Measurements from ENCODE around the gene TMCC3. TPM values are rescaled to one million over a fixed set of nuclear protein-coding genes. Genes with fewer than 3 reads are reported as not detected.

The TMCC3 gene
- total RNA-seq (14.7 TPM), polyA plus RNA-seq (ENCODE audit: insufficient read depth, low read depth, low replicate concordance) (6.7 TPM)
- long read RNA-seq, donor 1, full-length matches to known transcripts: 3 of 3 reads
- long read RNA-seq, donor 1, partial matches to known transcripts: 0 of 3 reads
- long read RNA-seq, donor 1, other reads (novel, unspliced or antisense): 0 of 3 reads
- long read RNA-seq, donor 2, full-length matches to known transcripts: 6 of 6 reads
- long read RNA-seq, donor 2, partial matches to known transcripts: 0 of 6 reads
- long read RNA-seq, donor 2, other reads (novel, unspliced or antisense): 0 of 6 reads
- long read RNA-seq, donor 3, full-length matches to known transcripts: 4 of 4 reads
- long read RNA-seq, donor 3, partial matches to known transcripts: 0 of 4 reads
- long read RNA-seq, donor 3, other reads (novel, unspliced or antisense): 0 of 4 reads
- long read RNA-seq, donor 4, full-length matches to known transcripts: 3 of 3 reads
- long read RNA-seq, donor 4, partial matches to known transcripts: 0 of 3 reads
- long read RNA-seq, donor 4, other reads (novel, unspliced or antisense): 0 of 3 reads
- long read RNA-seq, donor 5: 0 reads
- long read RNA-seq, donor 6, full-length matches to known transcripts: 2 of 2 reads
- long read RNA-seq, donor 6, partial matches to known transcripts: 0 of 2 reads
- long read RNA-seq, donor 6, other reads (novel, unspliced or antisense): 0 of 2 reads
- long read RNA-seq, donor 7, full-length matches to known transcripts: 2 of 5 reads
- long read RNA-seq, donor 7, partial matches to known transcripts: 1 of 5 reads
- long read RNA-seq, donor 7, other reads (novel, unspliced or antisense): 2 of 5 reads
- long read RNA-seq, donor 8, full-length matches to known transcripts: 6 of 6 reads
- long read RNA-seq, donor 8, partial matches to known transcripts: 0 of 6 reads
- long read RNA-seq, donor 8, other reads (novel, unspliced or antisense): 0 of 6 reads
- long read RNA-seq, donor 9, full-length matches to known transcripts: 3 of 3 reads
- long read RNA-seq, donor 9, partial matches to known transcripts: 0 of 3 reads
- long read RNA-seq, donor 9, other reads (novel, unspliced or antisense): 0 of 3 reads
- long read RNA-seq, donor 10, full-length matches to known transcripts: 3 of 3 reads
- long read RNA-seq, donor 10, partial matches to known transcripts: 0 of 3 reads
- long read RNA-seq, donor 10, other reads (novel, unspliced or antisense): 0 of 3 reads

DNA sequence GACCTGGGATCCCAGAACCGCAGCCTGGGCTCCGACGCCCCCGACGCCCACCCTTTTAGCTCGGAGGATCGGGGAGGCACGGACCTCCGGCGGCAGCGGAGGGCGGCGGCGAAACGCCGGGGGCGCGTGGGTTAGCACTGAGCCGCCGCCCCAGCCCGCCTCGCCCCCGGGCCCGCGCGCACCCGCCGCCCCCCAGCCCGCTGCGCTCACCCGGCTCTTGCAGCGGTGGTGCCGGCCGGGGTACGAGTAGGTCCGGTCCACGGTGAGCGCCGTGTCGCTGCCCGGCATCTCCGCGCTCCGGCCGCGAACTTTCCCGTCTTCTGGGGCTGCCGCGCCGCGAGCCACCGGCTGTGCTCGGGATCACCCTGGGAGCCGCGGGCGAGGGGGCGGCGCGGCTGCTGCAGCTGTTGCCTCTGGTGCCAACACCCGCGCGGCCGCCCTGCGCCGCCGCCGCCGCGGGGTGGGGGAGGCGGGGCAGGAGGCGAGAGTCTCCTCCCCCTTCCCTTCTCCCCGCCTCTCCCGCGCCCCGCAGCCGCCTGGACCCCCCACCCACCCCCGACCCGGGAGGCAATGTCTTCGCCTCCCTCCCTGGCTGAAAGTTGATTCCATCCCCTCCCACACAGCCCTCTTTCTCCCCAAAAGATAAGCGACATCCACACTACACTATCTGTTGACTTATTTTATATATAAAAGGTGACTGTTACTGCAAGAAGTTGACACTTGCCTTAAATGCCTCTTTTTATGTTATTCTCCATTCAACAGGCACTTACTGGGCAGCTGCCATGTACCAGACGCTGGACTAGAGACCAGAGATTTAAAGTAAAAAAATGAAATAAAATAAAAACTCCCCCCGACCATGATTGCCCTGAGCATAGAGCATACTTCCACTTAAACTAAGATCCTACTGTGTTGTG is at the start of gene TMCC3:
TMCC3 (minus strand) TSS at position 415 of the 914 bp plus-strand sequence; CDS start at position 288, 127 bp downstream.
- TF ChIP-seq CTCF (IDR thresholded peaks at IDR 0.05; ENCODE audit: borderline replicate concordance, extremely low read depth, insufficient read depth): no peak
- peak within 1 kb of the TSS; percentile 66 to 71 for H3K27ac ChIP-seq (ENCODE audit: low read depth in 2 of 2, low read length in 2 of 2)
- H3K36me3 ChIP-seq (ENCODE audit: control insufficient read depth in 2 of 3, insufficient read depth in 3 of 3, low read length in 3 of 3): no peaks in the 10 kb centered on the region
- H3K27me3 ChIP-seq (ENCODE audit: control insufficient read depth, insufficient read depth, low read length): no peaks in the 10 kb centered on the region
- H3K4me1 ChIP-seq (ENCODE audit: control insufficient read depth in 2 of 3, insufficient read depth in 2 of 3, low read depth in 1 of 3, low read length in 3 of 3): peaks cover 0 to 9% (median 0%) of the 10 kb centered on the region in 3 donors
- DNase-seq (peak; percentile 77 to 89 (median 82)), FAIRE-seq (no peak)
- peak within 1 kb of the TSS; percentile 26 to 68 (median 55) for H3K9ac ChIP-seq (ENCODE audit: low read length in 3 of 3)
- no peaks in the 10 kb centered on the region for H3K9me3 ChIP-seq (ENCODE audit: control insufficient read depth in 2 of 3, insufficient read depth in 1 of 3, low read length in 3 of 3)
- intact Hi-C loops (cut with DNase I): no loop called here
- peak within 1 kb of the TSS; percentile 67 to 86 (median 74) for H3K4me3 ChIP-seq (ENCODE audit: low read length in 3 of 3)

DNA sequence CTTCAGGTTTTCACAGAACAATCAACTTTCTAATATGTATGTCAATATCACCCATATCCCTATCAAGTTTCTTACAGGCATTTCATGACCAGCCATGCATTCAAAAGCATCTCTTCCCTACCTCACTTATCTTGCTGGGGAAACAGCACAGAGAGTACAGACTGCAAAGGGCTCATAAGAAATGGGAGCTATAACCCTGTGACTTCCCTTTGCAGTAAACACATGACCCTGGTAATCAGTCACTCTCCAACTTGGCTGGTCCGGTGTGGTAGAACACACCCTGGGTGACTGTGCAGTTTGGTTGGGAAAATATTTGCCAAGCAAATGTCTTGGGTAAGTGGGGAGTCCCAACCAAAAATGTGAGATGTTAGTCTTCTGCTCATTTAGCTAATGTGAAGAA is 49.4 kb upstream of the TMCC3 start:
- H3K4me1 ChIP-seq (ENCODE audit: control insufficient read depth in 2 of 3, insufficient read depth in 2 of 3, low read depth in 1 of 3, low read length in 3 of 3): peaks cover 0 to 4% (median 0%) of the 10 kb centered on the region in 3 donors
- intact Hi-C loops (cut with DNase I): no loop called here
- H3K9me3 ChIP-seq (ENCODE audit: control insufficient read depth in 2 of 3, insufficient read depth in 1 of 3, low read length in 3 of 3): no peaks in the 10 kb centered on the region
- no peaks in the 10 kb centered on the region for H3K36me3 ChIP-seq (ENCODE audit: control insufficient read depth in 2 of 3, insufficient read depth in 3 of 3, low read length in 3 of 3)
- no peak overlapping the region for H3K4me3 ChIP-seq (ENCODE audit: low read length in 3 of 3)
- FAIRE-seq: no peak
- H3K27me3 ChIP-seq (ENCODE audit: control insufficient read depth, insufficient read depth, low read length): no peaks in the 10 kb centered on the region
- no peak for TF ChIP-seq CTCF (IDR thresholded peaks at IDR 0.05; ENCODE audit: borderline replicate concordance, extremely low read depth, insufficient read depth)
- DNase-seq: peak in 3 of 5 donors; percentile 32 to 64 (median 62)
- H3K27ac ChIP-seq (ENCODE audit: low read depth in 2 of 2, low read length in 2 of 2): no peak overlapping the region
- no peak overlapping the region for H3K9ac ChIP-seq (ENCODE audit: low read length in 3 of 3)

GRCh38 chr12:94698578-94698977 is 48.2 kb upstream of the TMCC3 start:
- DNase-seq: no peak
- peaks cover 0 to 4% (median 0%) of the 10 kb centered on the region in 3 donors for H3K4me1 ChIP-seq (ENCODE audit: control insufficient read depth in 2 of 3, insufficient read depth in 2 of 3, low read depth in 1 of 3, low read length in 3 of 3)
- H3K9me3 ChIP-seq (ENCODE audit: control insufficient read depth in 2 of 3, insufficient read depth in 1 of 3, low read length in 3 of 3): no peaks in the 10 kb centered on the region
- intact Hi-C loops (cut with DNase I): no loop called here
- no peak overlapping the region for H3K9ac ChIP-seq (ENCODE audit: low read length in 3 of 3)
- no peak overlapping the region for H3K27ac ChIP-seq (ENCODE audit: low read depth in 2 of 2, low read length in 2 of 2)
- H3K27me3 ChIP-seq (ENCODE audit: control insufficient read depth, insufficient read depth, low read length): no peaks in the 10 kb centered on the region
- H3K36me3 ChIP-seq (ENCODE audit: control insufficient read depth in 2 of 3, insufficient read depth in 3 of 3, low read length in 3 of 3): no peaks in the 10 kb centered on the region
- no peak overlapping the region for H3K4me3 ChIP-seq (ENCODE audit: low read length in 3 of 3)
- TF ChIP-seq CTCF (IDR thresholded peaks at IDR 0.05; ENCODE audit: borderline replicate concordance, extremely low read depth, insufficient read depth): no peak
- FAIRE-seq: no peak
